HFFc6 (cell line): ENCODE measurements around the gene DCAF4L1. TPM values are rescaled to one million over a fixed set of nuclear protein-coding genes. Genes with fewer than 3 reads are reported as not detected.

Source experiments
- DNase-seq: peaks from one replicate; pipeline ENCODE4 v3.0.0-alpha.2; 2018
- H3K27ac Mint-ChIP-seq: 2 replicates; pipeline ENCODE4 v1.8.0; 2020; ENCODE audit warnings: mild to moderate bottlenecking, mixed read lengths
- H3K27me3 Mint-ChIP-seq: 2 replicates; pipeline ENCODE4 v1.8.0; 2021; ENCODE audit warnings: mild to moderate bottlenecking, moderate library complexity, mixed read lengths; ENCODE audit not compliant: insufficient read depth
- H3K36me3 Mint-ChIP-seq: 2 replicates; pipeline ENCODE4 v1.8.0; 2021; ENCODE audit warnings: low read depth, mixed read lengths
- H3K4me1 Mint-ChIP-seq: 2 replicates; pipeline ENCODE4 v1.8.0; 2020; ENCODE audit warnings: low read depth, mixed read lengths
- H3K4me3 Mint-ChIP-seq: 2 replicates; pipeline ENCODE4 v1.8.0; 2020; ENCODE audit warnings: mild to moderate bottlenecking, moderate library complexity, mixed read lengths
- H3K9me3 Mint-ChIP-seq: 2 replicates; pipeline ENCODE4 v1.8.0; 2020; ENCODE audit warnings: mild to moderate bottlenecking, mixed read lengths
- total RNA-seq, 6 experiments: library from RNA; stranded (reverse); fragmentation: NEBNext Ultra II Directional; extraction: Animal tissue kit (Norgen Biotek cat#: 25700); gene quantifications; 2 replicates in 1 of 6; 3 replicates in 5 of 6; pipeline ENCODE4 v1.2.3, GENCODE V29; 2021
- TF ChIP-seq, protein P1 (sequence below): fragments of 200-600 bp; sonication (generic); IDR thresholded peaks from 2 replicates; pipeline ENCODE4 v1.5.0; 2021; ENCODE audit warnings: antibody characterized with exemption, mild to moderate bottlenecking

Gene DCAF4L1
- total RNA-seq, 6 experiments from 2014 or later: 0.02 to 0.06 (median 0.05) TPM; not detected in 3

DNA sequence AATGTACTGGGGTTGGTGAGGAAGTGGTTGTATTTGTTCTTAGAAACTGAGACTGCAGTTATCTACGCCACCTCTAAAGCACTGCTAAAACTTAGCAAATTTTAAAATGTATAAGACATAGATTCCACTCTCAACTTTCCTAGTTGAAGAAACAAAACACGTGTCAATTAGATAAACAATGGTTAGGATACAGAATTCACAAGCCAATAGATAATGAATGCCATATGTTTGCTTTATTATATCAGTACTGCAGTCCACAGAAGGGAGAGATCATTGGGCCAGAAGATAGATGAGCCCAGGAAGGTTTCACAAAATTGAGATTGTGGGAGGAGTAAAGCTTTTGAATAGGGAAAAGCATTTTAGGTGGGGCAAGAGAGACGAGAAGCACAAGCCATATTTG, 32.0 kb upstream of the DCAF4L1 start:
- no peak overlapping the region for H3K4me3 Mint-ChIP-seq
- H3K9me3 Mint-ChIP-seq: no peaks in the 10 kb centered on the region
- no peak overlapping the region for H3K27ac Mint-ChIP-seq
- H3K4me1 Mint-ChIP-seq: no peaks in the 10 kb centered on the region
- no peak for DNase-seq
- no peaks in the 10 kb centered on the region; the same call in 1 of the 2 replicates for H3K27me3 Mint-ChIP-seq
- TF ChIP-seq, protein P1, sequence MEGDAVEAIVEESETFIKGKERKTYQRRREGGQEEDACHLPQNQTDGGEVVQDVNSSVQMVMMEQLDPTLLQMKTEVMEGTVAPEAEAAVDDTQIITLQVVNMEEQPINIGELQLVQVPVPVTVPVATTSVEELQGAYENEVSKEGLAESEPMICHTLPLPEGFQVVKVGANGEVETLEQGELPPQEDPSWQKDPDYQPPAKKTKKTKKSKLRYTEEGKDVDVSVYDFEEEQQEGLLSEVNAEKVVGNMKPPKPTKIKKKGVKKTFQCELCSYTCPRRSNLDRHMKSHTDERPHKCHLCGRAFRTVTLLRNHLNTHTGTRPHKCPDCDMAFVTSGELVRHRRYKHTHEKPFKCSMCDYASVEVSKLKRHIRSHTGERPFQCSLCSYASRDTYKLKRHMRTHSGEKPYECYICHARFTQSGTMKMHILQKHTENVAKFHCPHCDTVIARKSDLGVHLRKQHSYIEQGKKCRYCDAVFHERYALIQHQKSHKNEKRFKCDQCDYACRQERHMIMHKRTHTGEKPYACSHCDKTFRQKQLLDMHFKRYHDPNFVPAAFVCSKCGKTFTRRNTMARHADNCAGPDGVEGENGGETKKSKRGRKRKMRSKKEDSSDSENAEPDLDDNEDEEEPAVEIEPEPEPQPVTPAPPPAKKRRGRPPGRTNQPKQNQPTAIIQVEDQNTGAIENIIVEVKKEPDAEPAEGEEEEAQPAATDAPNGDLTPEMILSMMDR: no peak
- H3K36me3 Mint-ChIP-seq: peaks cover 14% of the 10 kb centered on the region

GRCh38 chr4:41957634-41958033, 23.9 kb upstream of the DCAF4L1 start:
- no peaks in the 10 kb centered on the region for H3K36me3 Mint-ChIP-seq
- no peaks in the 10 kb centered on the region for H3K4me1 Mint-ChIP-seq
- H3K9me3 Mint-ChIP-seq: no peaks in the 10 kb centered on the region
- no peak for DNase-seq
- no peak overlapping the region for H3K27ac Mint-ChIP-seq
- TF ChIP-seq, protein P1: peak; percentile 64; the same call in 1 of the 2 replicates
- H3K27me3 Mint-ChIP-seq: no peaks in the 10 kb centered on the region; the same call in none of the 2 replicates
- no peak overlapping the region for H3K4me3 Mint-ChIP-seq

- H3K4me3 Mint-ChIP-seq: no peak overlapping the region
- peaks cover 3% of the 10 kb centered on the region for H3K36me3 Mint-ChIP-seq
- DNase-seq: peak; percentile 31
- H3K27ac Mint-ChIP-seq: no peak overlapping the region
- TF ChIP-seq, protein P1: peak; percentile 79
- peaks cover 1% of the 10 kb centered on the region; the same call in 1 of the 2 replicates for H3K9me3 Mint-ChIP-seq
- no peaks in the 10 kb centered on the region for H3K4me1 Mint-ChIP-seq
- no peaks in the 10 kb centered on the region; the same call in 1 of the 2 replicates for H3K27me3 Mint-ChIP-seq
Observed at GRCh38 chr4:41963105-41963504, 18.5 kb upstream of the DCAF4L1 start.

GRCh38 chr4:41964401-41964800, 17.2 kb upstream of the DCAF4L1 start:
- TF ChIP-seq, protein P1: no peak
- no peaks in the 10 kb centered on the region; the same call in 1 of the 2 replicates for H3K27me3 Mint-ChIP-seq
- H3K9me3 Mint-ChIP-seq: peaks cover 5% of the 10 kb centered on the region; the same call in 1 of the 2 replicates
- no peak overlapping the region for H3K4me3 Mint-ChIP-seq
- no peaks in the 10 kb centered on the region for H3K4me1 Mint-ChIP-seq
- peaks cover 7% of the 10 kb centered on the region for H3K36me3 Mint-ChIP-seq
- DNase-seq: no peak
- H3K27ac Mint-ChIP-seq: no peak overlapping the region

- TF ChIP-seq, protein P1: no peak
- Mint-ChIP-seq H3K27me3 (peaks cover 4% of the 10 kb centered on the region), H3K27ac (no peak overlapping the region), H3K36me3 (peaks cover 7% of the 10 kb centered on the region), H3K9me3 (peaks cover 11% of the 10 kb centered on the region; the same call in 1 of the 2 replicates), H3K4me3 (no peak overlapping the region), H3K4me1 (no peaks in the 10 kb centered on the region)
- no peak for DNase-seq
Observed at GRCh38 chr4:41967392-41967791, 14.2 kb upstream of the DCAF4L1 start.
